HepG2 (cell line): ENCODE measurements around the gene ARL16. TPM values are rescaled to one million over a fixed set of nuclear protein-coding genes. Genes with fewer than 3 reads are reported as not detected.

Experiments
- ATAC-seq: fragments of 200-7000 bp; cut with Tn5 transposase; 3 replicates; pipeline ENCODE4 v1.9.1; 2020; ENCODE audit warnings: mild to moderate bottlenecking, moderate library complexity
- BruUV-seq: library from RNA; stranded (reverse); fragments of 400-500 nt; replicated peaks from 2 replicates; lab custom pipeline; 2021; lab: Mats Ljungman, UMichigan
- CTCF ChIA-PET: fragments of 300-600 bp; formaldehyde crosslinking; extraction: SDS; loops from one replicate; lab custom pipeline; 2021; ENCODE audit warnings: low total read pairs, inconsistent platforms, low intra/inter-chr PET ratio; lab: Yijun Ruan, JAX
- POLR2A ChIA-PET: fragments of 350-600 bp; sonication (Branson Sonifier 250); formaldehyde crosslinking; loops from one replicate; lab custom pipeline; 2020; ENCODE audit warnings: antibody characterized with exemption, inconsistent platforms; lab: Yijun Ruan, JAX
- DNase-seq: peaks from one replicate; pipeline ENCODE4 v3.0.0-alpha.2; 2015; ENCODE audit warnings: low spot score
- FAIRE-seq: peaks from 3 replicates; lab custom pipeline; 2011; peaks lifted over from hg19 to GRCh38; lab: Jason Lieb, UNC
- H2AFZ ChIP-seq: one replicate; pipeline ENCODE4 v1.6.1; 2011; ENCODE audit warnings: low read length, inconsistent platforms
- H3K27ac ChIP-seq: fragments of 300-600 bp; 3 replicates; pipeline ENCODE4 v1.8.0; 2011; ENCODE audit warnings: mixed run types, mild to moderate bottlenecking, mixed read lengths, low read length, inconsistent platforms; ENCODE audit not compliant: insufficient read depth; ENCODE audit errors: extremely low read length
- H3K27me3 ChIP-seq, 2 experiments: fragments of 200-600 bp in 1 of 2; 2 replicates in 1 of 2; 3 replicates in 1 of 2; pipeline versions ENCODE4 v1.6.0 to v1.8.0; 2011; ENCODE audit warnings: low read length in 2 of 2, mild to moderate bottlenecking in 2 of 2, moderate library complexity in 2 of 2, inconsistent platforms in 1 of 2; ENCODE audit not compliant: insufficient read depth in 2 of 2, control insufficient read depth in 1 of 2
- H3K36me3 ChIP-seq, 2 experiments: fragments of 200-600 bp in 1 of 2; replicated peaks in 1 of 2; 2 replicates in 1 of 2; 3 replicates in 1 of 2; pipeline versions ENCODE4 v1.5.1 to v1.8.0; 2011; ENCODE audit warnings: low read length in 2 of 2, inconsistent platforms in 1 of 2; ENCODE audit not compliant: insufficient read depth in 2 of 2, control insufficient read depth in 1 of 2
- H3K4me1 ChIP-seq: 2 replicates; pipeline ENCODE4 v1.5.1; 2012; ENCODE audit warnings: low read length, inconsistent platforms; ENCODE audit not compliant: insufficient read depth
- H3K4me2 ChIP-seq: 2 replicates; pipeline ENCODE4 v1.6.0; 2011; ENCODE audit warnings: low read depth, low read length, inconsistent platforms
- H3K4me3 ChIP-seq, 3 experiments: fragments of 200-600 bp in 1 of 3; sonication (generic), shearing (Covaris generic) in 1 of 3; replicated peaks in 1 of 3; 2 replicates each; pipeline ENCODE4 v1.5.1; 2011 to 2016; ENCODE audit warnings: low read length in 3 of 3, inconsistent platforms in 2 of 3, low read depth in 2 of 3, mild to moderate bottlenecking in 2 of 3, control low read depth in 1 of 3, mixed read lengths in 1 of 3; ENCODE audit not compliant: insufficient read depth in 1 of 3
- H3K79me2 ChIP-seq: one replicate; pipeline ENCODE4 v1.6.1; 2011; ENCODE audit warnings: low read length, inconsistent platforms; ENCODE audit not compliant: insufficient read depth
- H3K9ac ChIP-seq: 2 replicates; pipeline ENCODE4 v1.6.0; 2011; ENCODE audit warnings: mild to moderate bottlenecking, low read depth, low read length, inconsistent platforms; ENCODE audit not compliant: insufficient read depth
- H3K9me3 ChIP-seq: 2 replicates; pipeline ENCODE4 v1.5.1; 2012; ENCODE audit warnings: mild to moderate bottlenecking, low read length
- H4K20me1 ChIP-seq: 2 replicates; pipeline ENCODE4 v1.6.0; 2011; ENCODE audit warnings: inconsistent platforms, mild to moderate bottlenecking, low read length, moderate library complexity; ENCODE audit not compliant: insufficient read depth
- FOXK2 ChIP-seq: fragments of 450-650 bp; IDR thresholded peaks from 2 replicates; pipeline ENCODE4 v1.6.1; 2016
- HNRNPL ChIP-seq: fragments of 200-400 bp; formaldehyde crosslinking; IDR thresholded peaks from 2 replicates; pipeline ENCODE4 v1.6.1; 2017; ENCODE audit warnings: mild to moderate bottlenecking, low read depth, low read length
- NR2F6 ChIP-seq, 2 experiments: IDR thresholded peaks; 2 replicates each; pipeline ENCODE4 v1.6.1; 2016; ENCODE audit warnings: antibody characterized with exemption in 1 of 2, mild to moderate bottlenecking in 1 of 2
- POLR2A ChIP-seq, 2 experiments: IDR thresholded peaks; 2 replicates each; pipeline ENCODE4 v1.6.1; 2011; ENCODE audit warnings: low read depth in 2 of 2, low read length in 2 of 2, mild to moderate bottlenecking in 1 of 2, moderate library complexity in 1 of 2; ENCODE audit not compliant: insufficient read depth in 1 of 2
- POLR2AphosphoS2 ChIP-seq: IDR thresholded peaks from 2 replicates; pipeline ENCODE4 v1.6.1; 2011; ENCODE audit warnings: low read depth, low read length, improper control_type of control experiment
- XBP1 ChIP-seq: sonication (generic); formaldehyde crosslinking; IDR thresholded peaks from 2 replicates; pipeline ENCODE4 v1.5.0; 2020; ENCODE audit warnings: missing genetic modification reagents
- ZFY ChIP-seq: sonication (generic); formaldehyde crosslinking; IDR thresholded peaks from 2 replicates; pipeline ENCODE4 v1.4.0; 2020; ENCODE audit warnings: missing genetic modification reagents
- ZNF234 ChIP-seq: sonication (generic); formaldehyde crosslinking; conservative IDR thresholded peaks from 2 replicates; pipeline ENCODE4 v1.5.1; 2020; ENCODE audit warnings: mild to moderate bottlenecking, missing genetic modification reagents
- ZNF383 ChIP-seq: sonication (generic); formaldehyde crosslinking; IDR thresholded peaks from 2 replicates; pipeline ENCODE4 v1.4.0; 2020; ENCODE audit warnings: missing genetic modification reagents, mild to moderate bottlenecking, borderline replicate concordance
- ZNF607 ChIP-seq: sonication (generic); formaldehyde crosslinking; IDR thresholded peaks from 2 replicates; pipeline ENCODE4 v1.5.1; 2020; ENCODE audit warnings: missing genetic modification reagents, mild to moderate bottlenecking, borderline replicate concordance
- WGBS: methylation state at CpG from one replicate; pipeline ENCODE4 v1.1.6; 2017; ENCODE audit warnings: low lambda C conversion rate; 5-methylcytosine and 5-hydroxymethylcytosine counted together
- in situ Hi-C: cut with HindIII; loops from 2 replicates; pipeline ENCODE4 v1.10.0; 2017; ENCODE audit warnings: low pct_unique_long_range_greater_than_20kb; ENCODE audit not compliant: extremely low pct_ligation_motif_present
- intact Hi-C: fragments of 100-400 bp; cut with micrococcal nuclease; formaldehyde crosslinking; loops from one replicate; pipeline ENCODE4 v1.10.0; 2022; ENCODE audit not compliant: unreplicated experiment
- polyA plus RNA-seq, 8 experiments: library from polyadenylated mRNA; depleted of rRNA in 3 of 8; stranded (reverse) in 7 of 8; unstranded in 1 of 8; fragments of >200 nt; fragmentation: Illumina TruSeq in 4 of 8; extraction: Trizol in 4 of 8; gene quantifications; 2 replicates each; pipeline versions ENCODE4 v1.2.1 to v1.2.3, GENCODE V29; 2011 to 2016; ENCODE audit warnings: low read depth in 4 of 8, missing spikeins in 1 of 8, mixed read lengths in 1 of 8; ENCODE audit not compliant: insufficient read depth in 1 of 8
- total RNA-seq, 5 experiments: library from RNA; depleted of rRNA; stranded (reverse); fragments of >200 nt; fragmentation: Illumina TruSeq; extraction: Trizol; gene quantifications; 2 replicates each; pipeline ENCODE4 v1.2.3, GENCODE V29; 2016; ENCODE audit warnings: low read depth in 1 of 5
- TF ChIP-seq, protein P1 (sequence below): sonication (generic); formaldehyde crosslinking; IDR thresholded peaks from 2 replicates; pipeline ENCODE4 v1.5.0; 2020; ENCODE audit warnings: mild to moderate bottlenecking, missing genetic modification reagents
- TF ChIP-seq, protein P2 (sequence below): IDR thresholded peaks from 2 replicates; pipeline ENCODE4 v1.6.1; 2016; ENCODE audit warnings: low read depth, missing genetic modification reagents, missing compliant biosample characterization

The ARL16 gene
- total and polyA plus RNA-seq, 2 of the 13 experiments (the other 11 are each of a cell fraction or from before 2014, with no cell fraction given): 20.8 to 30.8 TPM

DNA sequence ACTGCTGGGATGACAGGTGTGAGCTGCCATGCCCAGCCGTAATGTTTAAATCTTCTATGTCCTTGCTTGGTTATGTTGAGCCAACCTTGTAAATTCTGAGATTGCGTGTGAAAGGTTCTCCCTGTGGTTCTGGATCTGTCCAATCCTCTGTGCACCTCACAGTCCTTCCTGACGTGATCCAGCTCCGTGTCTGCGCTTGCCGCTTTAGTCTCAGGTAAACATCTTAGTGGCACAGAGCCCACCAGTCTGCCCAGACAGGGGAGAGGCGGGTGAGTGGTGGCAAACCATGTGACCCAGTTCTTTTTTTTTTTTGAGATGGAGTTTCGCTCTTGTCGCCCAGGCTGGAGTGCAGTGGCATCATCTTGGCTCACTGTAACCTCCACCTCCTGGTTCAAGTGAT is 42.4 kb upstream of the ARL16 start:
- no peaks in the 10 kb centered on the region for H3K79me2 ChIP-seq
- intact Hi-C loops (no loop called here), in situ Hi-C loops (no loop called here)
- TF ChIP-seq POLR2A (IDR thresholded peaks at IDR 0.05; ENCODE audit: insufficient read depth in 1 of 2, low read depth in 2 of 2, low read length in 2 of 2): peak in 1 of 2 experiments; percentile 30; a peak in 1 of 4 replicates
- no peak for TF ChIP-seq ZFY
- no peak for TF ChIP-seq ZNF607
- 0 out of 2 replicates have a peak, but pooled peaks have one; percentile 7 for TF ChIP-seq HNRNPL
- H3K4me1 ChIP-seq: peaks cover 42% of the 10 kb centered on the region
- H3K27me3 ChIP-seq: no peaks in the 10 kb centered on the region
- no peak for DNase-seq
- H3K4me3 ChIP-seq: no peak overlapping the region
- no peaks in the 10 kb centered on the region for H4K20me1 ChIP-seq
- H3K9me3 ChIP-seq: no peaks in the 10 kb centered on the region
- H3K9ac ChIP-seq: no peak overlapping the region
- no peaks in the 10 kb centered on the region for H3K36me3 ChIP-seq
- POLR2A ChIA-PET: interaction anchor here (1.0 to 5.8 kb wide), 2 partner anchors 13 to 135 kb away, joined by 3 to 72 read pairs; partner anchors contain the start of genes P4HB and SLC25A10
- CTCF ChIA-PET: no interaction called here
- no TSS peak for BruUV-seq
- 85% methylated on average over 9 of the region's 9 CpGs for WGBS
- H3K27ac ChIP-seq: no peak overlapping the region
- H2AFZ ChIP-seq: no peak overlapping the region
- no peak overlapping the region for H3K4me2 ChIP-seq
- no peak for ATAC-seq
- no peak for FAIRE-seq

DNA sequence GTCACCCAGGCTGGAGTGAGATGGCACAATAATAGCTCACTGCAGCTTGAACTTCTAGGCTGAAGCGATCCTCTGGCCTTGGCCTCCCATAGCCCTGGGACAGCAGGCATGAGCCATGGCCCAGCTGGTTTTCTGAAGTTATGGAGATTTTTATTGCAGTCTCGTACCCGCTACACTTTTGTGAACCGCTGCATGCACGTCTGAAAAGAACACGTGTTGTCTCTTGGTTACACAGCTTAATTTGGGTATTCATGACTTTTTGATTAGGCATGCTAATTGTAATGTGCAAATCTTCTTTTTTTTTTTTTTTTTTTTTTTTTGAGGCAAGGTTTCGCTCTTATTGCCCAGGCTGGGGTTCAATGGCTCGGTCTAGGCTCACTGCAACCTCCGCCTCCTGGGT is 41.8 kb upstream of the ARL16 start:
- H3K79me2 ChIP-seq: no peaks in the 10 kb centered on the region
- intact Hi-C loops: no loop called here
- no TSS peak for BruUV-seq
- H3K27ac ChIP-seq: no peak overlapping the region
- no peak overlapping the region for H3K4me2 ChIP-seq
- 91% methylated on average over 9 of the region's 9 CpGs for WGBS
- no peaks in the 10 kb centered on the region for H3K36me3 ChIP-seq
- ATAC-seq (no peak), FAIRE-seq (no peak), DNase-seq (no peak)
- no peaks in the 10 kb centered on the region for H4K20me1 ChIP-seq
- TF ChIP-seq ZNF383: no peak
- 0 out of 2 replicates have a peak, but pooled peaks have one; percentile 30 for TF ChIP-seq POLR2AphosphoS2
- TF ChIP-seq, protein P1, sequence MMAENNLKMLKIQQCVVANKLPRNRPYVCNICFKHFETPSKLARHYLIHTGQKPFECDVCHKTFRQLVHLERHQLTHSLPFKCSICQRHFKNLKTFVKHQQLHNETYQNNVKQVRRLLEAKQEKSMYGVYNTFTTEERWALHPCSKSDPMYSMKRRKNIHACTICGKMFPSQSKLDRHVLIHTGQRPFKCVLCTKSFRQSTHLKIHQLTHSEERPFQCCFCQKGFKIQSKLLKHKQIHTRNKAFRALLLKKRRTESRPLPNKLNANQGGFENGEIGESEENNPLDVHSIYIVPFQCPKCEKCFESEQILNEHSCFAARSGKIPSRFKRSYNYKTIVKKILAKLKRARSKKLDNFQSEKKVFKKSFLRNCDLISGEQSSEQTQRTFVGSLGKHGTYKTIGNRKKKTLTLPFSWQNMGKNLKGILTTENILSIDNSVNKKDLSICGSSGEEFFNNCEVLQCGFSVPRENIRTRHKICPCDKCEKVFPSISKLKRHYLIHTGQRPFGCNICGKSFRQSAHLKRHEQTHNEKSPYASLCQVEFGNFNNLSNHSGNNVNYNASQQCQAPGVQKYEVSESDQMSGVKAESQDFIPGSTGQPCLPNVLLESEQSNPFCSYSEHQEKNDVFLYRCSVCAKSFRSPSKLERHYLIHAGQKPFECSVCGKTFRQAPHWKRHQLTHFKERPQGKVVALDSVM (CRISPR knock-in tag): no peak
- TF ChIP-seq NR2F6 (IDR thresholded peaks at IDR 0.05): no peak
- TF ChIP-seq NR2F6 (CRISPR knock-in tag; IDR thresholded peaks at IDR 0.05): no peak
- TF ChIP-seq ZNF234 (CRISPR knock-in tag): no peak
- TF ChIP-seq XBP1 (CRISPR knock-in tag): no peak
- TF ChIP-seq, protein P2, sequence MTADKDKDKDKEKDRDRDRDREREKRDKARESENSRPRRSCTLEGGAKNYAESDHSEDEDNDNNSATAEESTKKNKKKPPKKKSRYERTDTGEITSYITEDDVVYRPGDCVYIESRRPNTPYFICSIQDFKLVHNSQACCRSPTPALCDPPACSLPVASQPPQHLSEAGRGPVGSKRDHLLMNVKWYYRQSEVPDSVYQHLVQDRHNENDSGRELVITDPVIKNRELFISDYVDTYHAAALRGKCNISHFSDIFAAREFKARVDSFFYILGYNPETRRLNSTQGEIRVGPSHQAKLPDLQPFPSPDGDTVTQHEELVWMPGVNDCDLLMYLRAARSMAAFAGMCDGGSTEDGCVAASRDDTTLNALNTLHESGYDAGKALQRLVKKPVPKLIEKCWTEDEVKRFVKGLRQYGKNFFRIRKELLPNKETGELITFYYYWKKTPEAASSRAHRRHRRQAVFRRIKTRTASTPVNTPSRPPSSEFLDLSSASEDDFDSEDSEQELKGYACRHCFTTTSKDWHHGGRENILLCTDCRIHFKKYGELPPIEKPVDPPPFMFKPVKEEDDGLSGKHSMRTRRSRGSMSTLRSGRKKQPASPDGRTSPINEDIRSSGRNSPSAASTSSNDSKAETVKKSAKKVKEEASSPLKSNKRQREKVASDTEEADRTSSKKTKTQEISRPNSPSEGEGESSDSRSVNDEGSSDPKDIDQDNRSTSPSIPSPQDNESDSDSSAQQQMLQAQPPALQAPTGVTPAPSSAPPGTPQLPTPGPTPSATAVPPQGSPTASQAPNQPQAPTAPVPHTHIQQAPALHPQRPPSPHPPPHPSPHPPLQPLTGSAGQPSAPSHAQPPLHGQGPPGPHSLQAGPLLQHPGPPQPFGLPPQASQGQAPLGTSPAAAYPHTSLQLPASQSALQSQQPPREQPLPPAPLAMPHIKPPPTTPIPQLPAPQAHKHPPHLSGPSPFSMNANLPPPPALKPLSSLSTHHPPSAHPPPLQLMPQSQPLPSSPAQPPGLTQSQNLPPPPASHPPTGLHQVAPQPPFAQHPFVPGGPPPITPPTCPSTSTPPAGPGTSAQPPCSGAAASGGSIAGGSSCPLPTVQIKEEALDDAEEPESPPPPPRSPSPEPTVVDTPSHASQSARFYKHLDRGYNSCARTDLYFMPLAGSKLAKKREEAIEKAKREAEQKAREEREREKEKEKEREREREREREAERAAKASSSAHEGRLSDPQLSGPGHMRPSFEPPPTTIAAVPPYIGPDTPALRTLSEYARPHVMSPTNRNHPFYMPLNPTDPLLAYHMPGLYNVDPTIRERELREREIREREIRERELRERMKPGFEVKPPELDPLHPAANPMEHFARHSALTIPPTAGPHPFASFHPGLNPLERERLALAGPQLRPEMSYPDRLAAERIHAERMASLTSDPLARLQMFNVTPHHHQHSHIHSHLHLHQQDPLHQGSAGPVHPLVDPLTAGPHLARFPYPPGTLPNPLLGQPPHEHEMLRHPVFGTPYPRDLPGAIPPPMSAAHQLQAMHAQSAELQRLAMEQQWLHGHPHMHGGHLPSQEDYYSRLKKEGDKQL: no peak
- TF ChIP-seq FOXK2: no peak
- POLR2A ChIA-PET: interaction anchor here (0.7 to 5.8 kb wide), 3 partner anchors 12 to 135 kb away, joined by 3 to 72 read pairs (median 4); partner anchors contain the start of genes P4HB and SLC25A10
- H3K4me1 ChIP-seq: peaks cover 42% of the 10 kb centered on the region
- H3K9ac ChIP-seq: no peak overlapping the region
- no peak overlapping the region for H3K4me3 ChIP-seq
- CTCF ChIA-PET: no interaction called here
- H3K9me3 ChIP-seq: no peaks in the 10 kb centered on the region
- H3K27me3 ChIP-seq: no peaks in the 10 kb centered on the region
- no peak overlapping the region for H2AFZ ChIP-seq
- in situ Hi-C loops: no loop called here
